Epithelial cell of prostate (primary cell): Measurements from ENCODE around the gene PRAMEF8.
"Not testable (repeated sequence)": the region's sequence is repeated elsewhere in the genome, so short reads cannot be mapped to it uniquely, and the experiment has no call there.

ENCODE experiments used
- DNase-seq: peaks from one replicate; pipeline ENCODE4 v3.0.0-alpha.2; 2011; ENCODE audit warnings: low read depth, low spot score
- H3K27ac ChIP-seq: fragments of 450-650 bp; 2 replicates; pipeline ENCODE4 v1.5.1; 2017; ENCODE audit warnings: mild to moderate bottlenecking

Gene PRAMEF8

DNA sequence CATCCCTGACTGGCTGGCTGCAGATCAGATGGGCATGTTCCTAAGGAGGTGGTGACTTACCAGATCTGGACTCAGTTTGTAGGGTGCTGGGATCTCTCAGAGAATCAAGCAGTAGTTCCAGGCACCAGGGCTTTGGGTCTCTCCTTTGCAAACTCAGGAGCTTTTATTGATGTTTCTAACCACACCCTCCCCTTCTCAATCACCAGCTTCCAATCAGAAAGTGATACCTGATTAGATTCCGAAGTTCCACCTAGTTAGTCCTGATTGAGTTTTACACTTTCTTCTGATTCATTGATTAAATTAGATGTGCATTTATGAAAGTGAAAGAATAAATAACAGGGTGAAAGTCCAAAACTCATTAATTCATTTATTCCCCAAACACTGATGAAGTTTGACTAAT is at the start of gene PRAMEF8:
Gene PRAMEF8 (minus strand): TSS at position 101 of the 400 bp plus-strand sequence. CDS start 1,046 bp downstream, outside the sequence.
- DNase-seq, H3K27ac ChIP-seq: not testable (repeated sequence)

DNA sequence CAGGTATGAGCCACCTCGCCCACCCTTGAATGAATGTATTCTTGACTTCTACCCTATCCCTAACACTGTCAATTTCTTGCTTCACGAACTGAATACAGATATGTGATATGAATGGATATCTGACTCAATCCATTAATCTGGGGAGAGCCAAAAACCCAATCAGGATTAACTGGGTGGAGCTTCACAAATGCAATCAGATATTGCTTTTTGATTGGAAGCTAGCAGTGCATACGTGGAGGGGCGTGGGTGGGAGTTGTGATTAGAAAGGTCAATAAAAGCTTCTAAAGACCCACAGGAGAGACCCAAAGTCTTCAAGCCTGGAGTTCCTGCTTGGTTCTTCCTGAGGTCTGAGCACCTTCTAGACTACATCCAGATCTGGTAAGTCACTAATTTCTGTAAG is 30.3 kb upstream of the PRAMEF8 start, which contains the start of gene PRAMEF15:
Gene PRAMEF15 (plus strand): TSS at position 301 of the 400 bp plus-strand sequence. CDS start 2,827 bp downstream, outside the sequence.
- H3K27ac ChIP-seq, DNase-seq: not testable (repeated sequence)

DNA sequence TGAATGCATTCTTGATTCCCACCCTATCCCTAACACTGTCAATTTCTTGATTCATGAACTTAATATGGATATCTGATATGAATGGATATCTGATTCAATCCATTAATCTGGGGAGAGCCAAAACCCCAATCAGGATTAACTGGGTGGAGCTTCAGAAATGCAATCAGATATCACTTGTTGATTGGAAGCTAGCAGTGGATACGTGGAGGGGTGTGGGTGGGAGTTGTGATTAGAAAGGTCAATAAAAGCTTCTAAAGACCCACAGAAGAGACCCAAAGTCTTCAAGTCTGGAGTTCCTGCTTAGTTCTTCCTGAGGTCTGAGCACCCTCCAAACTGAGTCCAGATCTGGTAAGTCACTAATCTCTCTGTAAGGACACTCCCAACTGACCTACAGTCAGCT is 18.3 kb upstream of the PRAMEF8 start, which contains the start of gene PRAMEF33:
Gene PRAMEF33 (plus strand): TSS at position 301 of the 400 bp plus-strand sequence. CDS start 2,416 bp downstream, outside the sequence.
- DNase-seq, H3K27ac ChIP-seq: not testable (repeated sequence)

DNA sequence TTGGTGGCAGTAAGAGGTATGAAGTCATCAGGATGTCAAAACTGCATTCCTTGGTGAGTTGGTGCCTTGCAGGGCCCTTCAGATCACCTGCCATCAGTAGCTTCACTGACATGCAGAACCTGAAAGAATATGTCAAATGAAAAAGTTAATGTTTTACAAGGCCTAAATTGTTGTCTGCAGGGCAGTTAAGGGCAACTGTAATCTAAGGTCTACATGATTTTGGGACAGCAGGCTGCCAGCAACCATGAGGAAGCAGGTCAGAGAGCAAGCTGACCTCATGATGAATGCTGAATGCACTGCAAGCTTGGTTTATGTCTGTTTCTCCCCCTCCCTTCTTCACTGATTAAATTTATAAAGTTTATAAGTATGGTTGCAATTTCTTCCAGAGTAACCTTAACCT is 17.3 kb upstream of the PRAMEF8 start:
- DNase-seq, H3K27ac ChIP-seq: not testable (repeated sequence)

DNA sequence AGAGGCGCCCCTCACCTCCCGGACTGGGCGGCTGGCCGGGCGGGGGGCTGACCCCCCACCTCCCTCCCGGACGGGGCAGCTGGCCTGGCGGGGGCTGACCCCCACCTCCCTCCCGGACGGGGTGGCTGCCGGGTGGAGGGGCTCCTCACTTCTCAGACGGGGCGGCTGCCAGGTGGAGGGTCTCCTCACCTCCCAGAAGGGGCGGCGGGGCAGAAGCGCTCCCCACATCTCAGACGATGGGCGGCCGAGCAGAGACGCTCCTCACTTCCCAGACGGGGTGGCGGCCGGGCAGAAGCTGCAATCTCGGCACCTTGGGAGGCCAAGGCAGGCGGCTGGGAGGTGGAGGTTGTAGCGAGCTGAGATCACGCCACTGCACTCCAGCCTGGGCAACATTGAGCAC is 13.8 kb upstream of the PRAMEF8 start:
- not testable (repeated sequence) for H3K27ac ChIP-seq, DNase-seq

DNA sequence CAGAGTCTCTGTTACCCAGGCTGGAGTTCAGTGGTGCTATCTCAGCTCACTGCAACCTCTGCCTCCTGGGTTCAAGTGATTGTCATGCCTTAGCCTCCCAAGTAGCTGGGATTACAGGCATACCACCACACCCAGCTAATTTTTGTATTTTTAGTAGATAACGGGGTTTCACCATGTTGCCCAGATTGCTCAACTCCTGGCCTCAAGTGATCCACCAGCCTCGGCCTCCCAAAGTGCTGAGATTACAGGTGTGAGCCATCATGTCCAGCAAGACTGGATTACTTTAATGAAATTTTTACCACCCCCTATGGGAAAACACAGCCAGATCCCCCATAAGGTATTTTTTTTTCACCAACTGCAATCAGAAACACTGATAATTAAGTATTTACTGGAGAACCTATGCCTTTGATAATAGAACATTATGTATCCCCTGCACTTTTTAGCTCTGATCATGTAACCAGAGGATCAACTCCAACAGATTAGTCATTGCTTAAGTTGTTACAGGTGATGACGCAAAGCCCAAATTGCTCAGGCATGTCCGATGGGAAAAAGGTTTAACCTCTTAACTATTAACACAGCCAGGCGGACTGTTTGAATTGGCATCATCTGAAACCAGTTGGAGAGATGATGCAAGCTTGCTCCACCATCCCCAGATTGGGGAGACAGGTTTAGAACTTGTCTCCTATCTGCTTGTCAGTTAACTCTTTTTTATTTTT is 12.4 kb upstream of the PRAMEF8 start:
- DNase-seq, H3K27ac ChIP-seq: not testable (repeated sequence)

DNA sequence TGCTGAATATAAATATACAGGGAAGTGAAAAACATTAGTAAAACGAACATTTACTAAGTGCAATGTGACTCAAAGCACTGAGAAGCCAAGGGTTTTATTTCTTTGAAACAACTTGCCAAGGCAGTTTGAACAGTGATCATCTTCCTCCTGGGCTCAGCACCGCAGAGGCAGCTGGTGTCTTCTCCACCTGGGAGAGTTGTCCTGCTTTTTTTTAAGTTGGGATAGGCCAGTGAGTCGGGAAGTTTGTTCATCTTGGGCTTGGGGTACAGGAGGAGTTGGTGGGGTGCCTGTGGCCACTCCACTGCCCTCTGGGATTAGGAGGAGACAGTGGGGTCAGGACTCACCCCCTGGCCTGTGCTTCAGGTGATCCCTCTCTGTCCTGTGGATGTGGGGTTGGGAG is 4.1 kb upstream of the PRAMEF8 start:
- DNase-seq, H3K27ac ChIP-seq: not testable (repeated sequence)

DNA sequence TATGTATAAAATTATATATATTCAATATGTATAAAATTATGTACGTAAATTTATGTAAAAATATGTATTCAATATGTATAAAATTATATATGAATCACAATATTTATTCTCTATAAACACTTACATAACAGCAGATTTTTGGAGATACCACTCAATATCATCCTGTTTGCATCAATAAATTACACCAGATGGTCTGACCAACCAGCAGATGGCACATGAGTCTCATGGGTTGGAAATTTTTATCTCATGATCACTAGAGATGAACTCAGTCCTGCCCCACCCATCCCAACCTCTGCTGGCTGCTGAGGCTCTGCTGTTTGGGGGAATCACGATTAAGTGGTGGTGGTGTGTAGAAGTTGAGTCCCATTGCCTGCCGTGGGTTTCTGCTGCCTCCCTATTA is 5.3 kb downstream of the PRAMEF8 start:
- not testable (repeated sequence) for DNase-seq, H3K27ac ChIP-seq

DNA sequence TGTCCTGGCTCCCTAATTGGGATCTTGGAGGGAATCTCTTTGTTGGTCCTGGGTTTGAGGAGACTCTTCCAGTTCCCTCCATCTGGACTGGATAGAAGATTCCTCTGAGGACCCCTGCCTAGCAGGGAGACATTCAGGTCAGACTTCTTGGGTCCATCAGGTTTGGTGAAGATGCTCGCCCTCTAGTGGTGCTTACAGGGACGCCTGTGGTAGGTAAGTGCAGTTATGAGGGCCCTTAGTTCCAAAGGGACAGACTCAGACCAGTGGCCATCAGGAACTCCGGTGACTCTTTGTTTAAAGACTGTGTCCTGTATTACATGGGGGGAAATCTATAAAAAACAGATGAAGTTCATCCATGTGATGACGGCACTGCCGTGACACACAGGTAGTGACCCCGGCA is 7.9 kb downstream of the PRAMEF8 start:
- not testable (repeated sequence) for H3K27ac ChIP-seq, DNase-seq

DNA sequence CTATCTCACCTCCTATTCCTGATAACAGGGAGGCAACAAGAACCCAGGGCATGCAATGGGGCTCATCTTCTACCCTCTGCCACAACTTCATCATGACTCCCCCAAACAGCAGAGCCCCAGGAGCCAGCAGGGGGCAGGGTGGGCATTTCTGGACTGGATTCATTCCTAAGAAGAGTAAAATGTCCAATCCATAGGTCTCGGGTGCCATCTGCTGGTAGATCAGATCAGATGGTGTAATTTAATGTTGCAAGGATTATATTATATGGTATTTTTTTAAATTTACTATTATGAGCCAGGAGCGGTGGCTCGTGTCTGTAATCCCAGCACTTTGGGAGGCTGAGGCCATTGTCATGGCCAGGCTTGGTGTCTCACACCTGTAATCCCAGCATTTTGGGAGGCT is 19.8 kb downstream of the PRAMEF8 start:
- H3K27ac ChIP-seq, DNase-seq: not testable (repeated sequence)

DNA sequence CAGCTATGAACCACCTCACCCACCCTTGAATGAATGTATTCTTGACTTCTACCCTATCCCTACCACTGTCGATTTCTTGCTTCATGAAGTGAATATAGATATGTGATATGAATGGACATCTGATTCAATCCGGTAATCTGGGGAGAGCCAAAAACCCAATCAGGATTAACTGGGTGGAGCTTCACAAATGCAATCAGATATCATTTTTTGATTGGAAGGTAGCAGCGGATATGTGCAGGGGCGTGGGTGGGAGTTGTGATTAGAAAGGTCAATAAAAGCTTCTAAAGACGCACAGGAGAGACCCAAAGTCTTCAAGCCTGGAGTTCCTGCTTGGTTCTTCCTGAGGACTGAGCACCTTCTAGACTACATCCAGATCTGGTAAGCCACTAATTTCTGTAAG is 31.0 kb downstream of the PRAMEF8 start, which contains the start of gene PRAMEF5:
Gene PRAMEF5 (plus strand): TSS at position 301 of the 400 bp plus-strand sequence. CDS start 5,071 bp downstream, outside the sequence.
- DNase-seq, H3K27ac ChIP-seq: not testable (repeated sequence)

DNA sequence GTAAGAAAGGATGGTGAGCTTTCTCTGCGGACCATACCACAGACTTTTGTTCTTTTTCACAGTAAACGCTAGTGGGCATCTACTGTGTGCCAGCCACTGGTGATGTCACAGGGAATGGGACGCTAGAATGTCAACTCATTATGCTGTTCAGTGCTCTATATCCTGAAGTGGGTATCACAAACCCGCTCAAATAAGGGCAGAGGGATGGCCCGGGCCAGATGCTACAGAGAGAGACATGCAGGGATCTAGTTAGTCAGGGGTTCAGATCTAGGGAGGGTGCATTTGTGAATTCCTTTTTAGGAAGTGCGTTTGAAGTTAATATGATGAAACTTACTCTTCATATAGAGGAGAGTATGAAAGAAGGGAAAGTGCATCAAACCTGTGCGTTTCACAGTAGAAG is 37.8 kb downstream of the PRAMEF8 start:
- not testable (repeated sequence) for H3K27ac ChIP-seq, DNase-seq

DNA sequence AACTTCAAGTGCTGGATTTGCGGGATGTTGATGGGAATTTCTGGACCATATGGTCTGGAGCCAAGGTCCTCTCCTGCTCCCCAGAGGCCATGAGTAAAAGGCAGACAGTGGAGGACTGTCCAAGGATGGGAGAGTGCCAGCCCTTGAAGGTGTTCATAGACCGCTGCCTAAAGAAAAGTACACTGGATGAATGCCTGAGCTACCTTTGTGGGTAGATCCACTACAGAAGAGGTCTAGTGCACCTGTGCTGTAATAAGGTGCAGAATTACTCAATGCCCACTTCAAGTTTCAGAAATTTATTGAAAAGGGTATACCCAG is 38.4 kb downstream of the PRAMEF8 start:
- H3K27ac ChIP-seq, DNase-seq: not testable (repeated sequence)

DNA sequence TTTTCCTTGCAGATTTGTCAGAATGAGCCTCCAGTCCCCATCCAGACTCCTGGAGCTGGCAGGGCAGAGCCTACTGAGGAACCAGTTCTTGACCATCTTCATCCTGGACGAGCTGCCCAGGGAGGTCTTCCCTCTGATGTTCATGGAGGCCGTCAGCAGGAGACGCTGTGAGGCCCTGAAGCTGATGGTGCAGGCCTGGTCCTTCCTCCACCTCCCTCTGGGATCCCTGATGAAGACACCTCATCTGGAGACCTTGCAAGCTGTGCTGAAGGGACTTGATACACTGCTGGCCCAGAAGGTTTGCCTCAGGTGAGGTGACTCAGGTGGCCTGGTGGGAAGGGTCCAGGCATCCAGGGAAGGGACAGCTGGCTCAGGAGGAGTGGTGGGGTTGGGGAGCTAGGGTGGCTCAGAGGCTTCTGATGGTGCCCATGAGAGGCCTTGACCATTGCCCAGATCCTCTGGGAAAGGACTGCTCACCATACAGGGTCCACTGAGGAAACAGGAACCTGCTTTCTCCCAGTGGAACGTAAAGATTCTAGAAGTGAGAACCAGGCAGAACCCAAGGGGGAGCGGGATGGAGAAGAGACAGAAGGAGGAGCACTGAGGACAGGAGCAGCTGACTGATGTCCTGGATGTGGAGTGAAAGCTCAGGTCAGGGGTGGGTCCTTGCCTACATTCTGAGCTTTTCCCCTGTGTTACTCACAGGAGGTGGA is 38.9 kb downstream of the PRAMEF8 start:
- H3K27ac ChIP-seq, DNase-seq: not testable (repeated sequence)

DNA sequence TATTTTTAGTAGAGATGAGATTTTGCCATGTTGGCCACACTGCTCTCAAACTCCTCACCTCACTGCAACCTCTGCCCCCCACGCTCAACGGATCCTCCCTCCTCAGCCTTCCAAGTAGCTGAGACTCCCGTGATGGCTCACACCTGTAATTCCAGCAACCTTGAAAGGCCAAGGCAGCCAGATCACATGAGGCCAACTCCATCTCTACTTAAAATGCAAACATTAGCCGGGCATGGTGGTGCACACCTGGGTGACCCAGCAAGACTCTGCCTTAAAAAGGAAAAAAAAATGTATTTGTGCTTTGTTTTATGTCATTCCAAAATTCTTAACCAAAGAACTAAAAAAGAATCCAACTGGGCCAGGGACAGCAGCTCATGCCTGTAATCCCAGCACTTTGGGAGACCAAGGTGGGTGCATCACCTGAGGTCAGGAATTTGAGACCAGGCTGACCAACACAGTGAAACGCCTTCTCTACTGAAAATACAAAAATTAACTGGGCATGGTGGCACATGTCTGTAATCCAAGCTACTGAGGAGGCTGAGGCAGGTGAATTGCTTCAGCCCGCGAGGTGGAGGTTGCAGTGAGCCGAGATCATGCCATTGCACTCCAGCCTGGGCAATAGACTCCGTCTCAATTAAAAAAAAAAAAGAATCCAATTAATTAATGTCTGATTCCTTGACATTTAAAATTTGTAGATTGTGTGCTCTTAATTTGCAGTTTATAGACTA is 41.2 kb downstream of the PRAMEF8 start:
- DNase-seq, H3K27ac ChIP-seq: not testable (repeated sequence)

DNA sequence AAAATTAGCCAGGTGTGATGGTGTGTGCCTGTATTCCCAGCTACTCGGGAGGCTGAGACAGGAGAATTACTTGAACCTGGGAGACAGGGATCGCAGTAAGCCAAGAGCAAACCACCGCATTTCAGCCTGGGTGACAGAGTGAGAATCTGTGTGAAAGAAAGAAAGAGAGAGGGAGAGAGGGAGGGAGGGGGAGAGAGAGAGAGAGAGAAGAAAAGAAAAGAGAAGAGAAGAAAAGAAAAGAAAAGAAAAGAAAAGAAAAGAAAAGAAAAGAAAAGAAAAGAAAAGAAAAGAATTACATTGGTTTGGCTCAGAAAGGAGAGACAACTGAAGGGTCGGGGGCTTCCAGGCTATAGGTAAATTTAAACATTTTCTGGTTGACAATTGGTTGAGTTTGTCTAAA is 45.3 kb downstream of the PRAMEF8 start:
- DNase-seq, H3K27ac ChIP-seq: not testable (repeated sequence)

DNA sequence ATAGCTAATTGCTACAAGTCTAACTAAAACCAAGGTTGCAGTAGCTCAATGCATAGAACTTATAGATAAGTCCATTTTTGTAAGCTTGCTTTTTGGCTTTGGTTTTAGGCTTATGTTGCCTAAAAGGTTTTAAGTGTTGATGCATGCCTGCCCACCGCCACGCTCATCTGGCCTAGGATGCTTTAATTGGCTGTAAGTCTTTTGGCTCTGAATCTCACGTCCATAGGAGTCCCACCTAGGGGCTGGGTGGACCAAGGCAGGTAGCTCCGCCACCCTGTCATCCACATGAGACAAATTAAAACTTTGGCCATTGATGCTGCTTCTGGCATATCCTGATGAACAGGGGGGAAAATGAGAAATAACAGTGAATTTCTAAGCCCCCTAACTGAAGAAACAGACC is 47.4 kb downstream of the PRAMEF8 start:
- not testable (repeated sequence) for H3K27ac ChIP-seq

DNA sequence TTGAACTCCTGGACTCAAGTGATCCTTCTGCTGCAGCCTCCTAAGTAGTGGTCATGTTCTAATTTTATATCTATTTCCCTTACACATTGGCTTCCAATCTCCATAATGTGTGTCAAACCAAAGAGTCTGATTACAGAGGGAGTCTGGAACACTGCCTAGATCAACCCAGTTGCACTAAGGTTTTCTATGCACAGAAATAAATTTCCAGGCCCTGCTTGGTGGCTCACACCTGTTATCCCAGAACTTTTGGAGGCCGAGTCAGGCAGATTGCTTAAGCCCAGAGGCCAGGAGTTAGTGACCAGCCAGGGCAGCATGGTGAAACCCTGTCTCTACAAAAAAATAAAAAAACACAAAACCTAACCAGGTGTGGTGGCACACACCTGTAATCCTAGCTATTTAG is 50.9 kb downstream of the PRAMEF8 start:
- H3K27ac ChIP-seq, DNase-seq: not testable (repeated sequence)

More for the DNA sequence above, 47.4 kb downstream of the PRAMEF8 start:
- not testable (repeated sequence) for DNase-seq

DNA sequence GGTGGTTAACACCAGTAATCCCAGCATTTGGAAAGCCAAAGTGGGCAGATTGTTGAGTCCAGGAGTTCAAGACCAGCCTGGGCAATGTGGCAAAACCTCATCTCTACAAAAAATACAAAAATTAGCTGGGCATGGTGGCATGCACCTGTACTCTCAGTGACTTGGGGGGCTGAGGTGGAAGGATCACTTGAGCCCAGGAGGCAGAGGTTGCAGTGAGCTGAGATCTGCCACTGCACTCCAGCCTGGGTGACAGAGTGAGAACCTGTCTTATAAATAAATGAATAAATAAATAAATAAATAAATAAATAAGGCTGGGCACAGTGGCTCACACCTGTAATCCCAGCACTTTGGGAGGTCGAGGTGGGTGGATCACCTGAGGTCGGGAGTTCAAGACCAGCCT is 52.9 kb downstream of the PRAMEF8 start:
- not testable (repeated sequence) for H3K27ac ChIP-seq, DNase-seq
